HG03175 (cell line): Measurements from ENCODE around the gene ADGRL3.
"Not testable (repeated sequence)": the region's sequence is repeated elsewhere in the genome, so short reads cannot be mapped to it uniquely, and the experiment has no call there.

Source experiments
- ATAC-seq: cut with Tn5 transposase; IDR thresholded peaks from one replicate; pipeline ENCODE4 v1.9.1; 2021; ENCODE audit warnings: mild to moderate bottlenecking, moderate library complexity; ENCODE audit not compliant: unreplicated experiment

ADGRL3 gene

GRCh38 chr4:61771056-61771455, 570.9 kb downstream of the ADGRL3 start:
- ATAC-seq: no peak

DNA sequence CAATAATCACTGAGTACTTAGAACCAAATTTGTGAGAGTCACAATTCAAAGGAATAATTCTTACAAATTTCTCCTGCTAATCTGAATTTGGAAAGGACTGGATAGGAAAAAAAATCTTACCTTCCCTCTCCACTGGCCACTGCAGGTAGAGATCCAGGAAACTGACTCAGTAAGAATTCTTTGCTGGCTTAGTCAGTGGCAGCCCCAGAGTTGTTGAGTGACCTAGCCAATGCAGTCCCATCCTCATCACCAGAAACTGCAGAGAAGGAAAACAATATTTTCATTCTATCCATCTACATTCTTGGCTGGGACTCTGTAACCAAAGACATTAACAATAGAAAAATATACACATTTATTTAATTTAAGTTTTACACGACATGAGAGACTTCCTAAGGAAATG, 572.0 kb downstream of the ADGRL3 start:
- ATAC-seq: no peak

GRCh38 chr4:61773655-61774245, 573.6 kb downstream of the ADGRL3 start:
- ATAC-seq: no peak

- ATAC-seq: no peak
These were observed 582.0 kb downstream of the ADGRL3 start for GRCh38 chr4:61782133-61782532.

GRCh38 chr4:61783050-61783449, 582.9 kb downstream of the ADGRL3 start:
- no peak for ATAC-seq

DNA sequence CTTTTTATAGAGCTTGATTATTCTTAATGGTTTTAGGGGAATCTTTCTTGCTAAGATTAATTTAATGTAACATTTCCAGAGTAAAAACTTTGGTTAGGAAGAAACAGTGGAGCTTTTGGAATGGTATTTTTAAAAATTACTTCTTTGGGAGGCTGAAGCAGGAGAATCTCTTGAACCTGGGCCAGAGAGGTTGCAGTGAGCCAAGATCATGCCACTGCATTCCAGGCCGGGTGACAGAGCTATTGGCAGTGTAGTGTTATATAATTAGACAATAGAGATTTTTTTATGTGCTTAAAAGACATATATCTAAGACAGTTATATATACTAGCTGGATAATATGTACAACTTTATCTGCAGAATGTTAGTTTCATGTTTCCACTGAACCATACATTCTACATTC, 585.6 kb downstream of the ADGRL3 start:
- no peak for ATAC-seq

DNA sequence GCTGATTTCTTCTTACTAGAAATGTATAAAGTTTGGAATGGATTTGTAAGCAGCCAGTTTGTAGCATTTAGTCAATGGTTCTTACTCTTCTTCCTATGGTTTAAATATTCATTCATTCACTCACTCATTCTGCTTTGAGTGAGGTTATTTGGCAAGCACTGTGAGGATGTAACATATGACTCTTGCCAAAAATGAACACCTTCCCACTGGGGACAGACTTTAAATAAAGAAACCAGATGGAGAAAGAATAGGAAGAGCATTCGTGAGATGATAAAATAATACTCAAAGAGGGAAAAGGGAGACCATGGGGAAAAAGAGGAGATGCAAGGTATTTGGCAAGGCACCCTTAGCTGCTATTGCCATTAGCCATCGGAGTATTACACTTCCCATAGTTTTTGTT, 586.1 kb downstream of the ADGRL3 start:
- ATAC-seq: no peak

DNA sequence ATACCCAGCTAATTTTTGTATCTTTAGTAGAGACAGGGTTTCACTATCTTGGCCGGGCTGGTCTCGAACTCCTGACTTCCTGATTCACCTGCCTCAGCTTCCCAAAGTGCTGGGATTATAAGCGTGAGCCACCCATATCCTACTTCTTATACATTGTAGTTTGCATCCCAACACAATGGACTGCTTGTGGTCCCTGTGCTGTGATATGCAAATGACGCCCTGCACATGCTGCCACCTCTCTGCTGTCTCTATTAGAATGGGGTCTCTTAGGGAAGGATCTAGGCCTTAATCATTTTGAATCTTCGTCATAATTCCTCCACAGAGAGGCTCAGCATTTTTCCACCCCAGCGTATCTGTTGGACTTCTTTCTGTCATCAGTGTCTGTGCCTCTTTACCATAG, 595.9 kb downstream of the ADGRL3 start:
- ATAC-seq: no peak

DNA sequence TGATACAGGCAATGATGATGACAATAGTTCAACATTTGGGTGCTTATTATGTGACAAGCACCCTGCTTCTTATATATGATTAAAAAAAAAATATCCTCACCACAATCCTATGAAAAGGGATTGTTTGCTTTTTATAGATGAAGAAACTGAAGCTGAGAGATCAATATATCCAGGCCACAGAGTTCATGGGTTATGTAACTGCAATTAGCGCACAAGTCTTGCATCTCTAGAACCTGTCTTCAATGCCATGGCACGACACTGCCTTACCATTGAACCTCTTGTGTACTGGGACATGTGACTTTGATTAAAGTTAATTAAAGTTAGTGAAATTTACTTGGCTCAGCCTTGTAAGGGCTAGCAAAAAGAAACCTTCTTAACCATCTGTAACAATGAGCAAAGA, 599.7 kb downstream of the ADGRL3 start:
- no peak for ATAC-seq

DNA sequence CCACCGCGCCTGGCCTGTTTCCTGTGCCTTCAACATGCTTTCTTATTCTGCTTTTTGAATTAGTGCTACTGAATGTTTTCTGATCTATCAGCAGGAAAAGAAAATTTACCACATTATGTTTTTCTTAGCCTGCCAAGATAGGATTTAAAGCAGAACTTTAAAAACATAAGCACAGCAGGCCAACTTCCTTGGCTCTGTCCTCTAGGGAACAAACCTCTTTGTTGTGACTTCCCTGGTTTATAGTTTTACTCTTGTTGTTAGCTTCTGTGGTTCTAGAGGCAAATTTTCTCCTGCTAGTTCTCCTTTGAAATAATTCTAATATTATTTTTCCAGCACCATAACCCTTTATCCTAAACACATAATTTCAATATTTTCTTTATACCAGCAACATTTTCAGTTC, 605.1 kb downstream of the ADGRL3 start:
- no peak for ATAC-seq

- ATAC-seq: no peak
These were observed 605.9 kb downstream of the ADGRL3 start for GRCh38 chr4:61805979-61806378.

- no peak for ATAC-seq
These were observed 612.0 kb downstream of the ADGRL3 start for GRCh38 chr4:61812171-61812570.

GRCh38 chr4:61817071-61817470, 616.9 kb downstream of the ADGRL3 start:
- no peak for ATAC-seq

- no peak for ATAC-seq
These were observed 620.0 kb downstream of the ADGRL3 start for GRCh38 chr4:61820136-61820535.

GRCh38 chr4:61824454-61824853, 624.3 kb downstream of the ADGRL3 start:
- ATAC-seq: no peak

DNA sequence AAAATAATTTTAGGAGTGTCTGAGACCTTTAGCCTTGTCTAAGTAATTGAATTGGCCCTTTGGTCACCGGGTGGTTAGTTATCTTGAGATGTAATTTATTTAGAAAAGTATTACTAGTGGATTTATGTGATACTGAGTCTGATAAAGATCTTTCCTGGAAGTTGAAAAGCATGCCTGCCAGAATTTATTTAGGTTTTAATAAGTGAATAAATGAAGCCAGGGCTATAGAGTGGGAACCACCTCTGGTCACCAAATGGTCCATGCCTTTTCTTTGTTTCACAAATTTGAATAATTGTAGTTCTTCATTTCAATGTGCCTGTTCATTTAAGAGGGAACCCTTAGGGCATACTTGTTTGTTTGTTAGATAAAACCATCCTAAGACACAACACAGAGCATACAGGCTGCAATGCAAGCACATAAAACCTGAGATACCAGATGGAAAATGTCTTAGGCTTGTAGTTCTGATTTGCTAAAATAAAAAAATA, 627.8 kb downstream of the ADGRL3 start:
- no peak for ATAC-seq

DNA sequence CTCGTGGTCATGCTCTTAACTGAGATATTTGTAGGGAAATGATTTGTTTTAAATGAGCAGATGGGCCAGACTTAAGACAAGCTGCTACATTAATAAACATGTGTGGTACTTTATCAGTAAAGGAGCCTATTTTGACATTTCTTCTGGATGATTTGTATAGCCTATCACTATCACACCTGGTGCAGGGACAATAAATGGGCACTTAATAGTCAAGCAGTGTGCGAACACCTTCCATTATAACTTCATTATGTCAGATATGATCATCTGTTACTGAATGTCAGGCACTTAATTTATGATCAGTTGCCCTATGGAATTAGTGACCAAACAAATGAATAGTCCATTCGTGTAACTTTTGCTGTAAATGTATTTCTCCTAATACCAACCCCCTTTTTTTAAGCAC, 628.8 kb downstream of the ADGRL3 start:
- no peak for ATAC-seq

GRCh38 chr4:61831987-61832386, 631.9 kb downstream of the ADGRL3 start:
- no peak for ATAC-seq

DNA sequence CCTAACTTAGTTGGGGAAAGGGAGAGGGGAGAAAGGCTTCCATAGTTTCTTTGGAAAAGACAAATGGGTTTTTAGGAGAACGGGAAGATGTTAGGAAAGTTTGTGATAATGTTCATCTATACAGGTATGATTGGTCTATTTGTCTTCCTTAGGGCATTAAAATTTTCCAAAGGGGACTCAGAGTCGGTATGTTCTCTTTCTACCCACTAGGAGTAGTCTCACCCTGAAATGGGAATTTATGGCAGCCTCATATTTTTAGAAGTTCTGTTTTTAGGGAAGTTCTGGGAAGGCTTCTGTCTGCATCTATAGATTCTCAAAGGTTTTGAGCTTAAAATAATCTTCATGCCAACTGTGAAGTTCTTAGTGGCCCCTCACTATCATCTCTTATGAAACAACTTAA, 637.3 kb downstream of the ADGRL3 start:
- ATAC-seq: no peak

- no peak for ATAC-seq
These were observed 637.9 kb downstream of the ADGRL3 start for GRCh38 chr4:61838072-61838471.

DNA sequence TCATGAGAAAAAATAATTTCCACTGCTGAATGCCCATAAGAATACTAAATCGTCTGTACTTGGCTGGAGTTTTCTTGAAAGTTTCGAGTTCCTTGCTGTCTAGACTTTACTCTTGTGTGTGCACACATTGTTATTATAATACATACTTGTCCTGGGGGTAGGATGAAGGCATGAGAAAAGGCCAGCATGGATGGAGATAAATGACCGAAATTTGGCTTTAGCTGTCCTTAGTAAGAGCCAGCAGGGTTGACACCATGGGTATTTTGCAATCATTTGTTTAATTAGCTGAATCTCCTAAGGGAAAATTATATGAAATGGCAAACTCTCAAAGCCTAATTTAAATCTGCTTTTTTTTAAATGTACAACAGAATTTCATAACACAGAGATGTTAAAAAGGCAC, 641.6 kb downstream of the ADGRL3 start:
- no peak for ATAC-seq

DNA sequence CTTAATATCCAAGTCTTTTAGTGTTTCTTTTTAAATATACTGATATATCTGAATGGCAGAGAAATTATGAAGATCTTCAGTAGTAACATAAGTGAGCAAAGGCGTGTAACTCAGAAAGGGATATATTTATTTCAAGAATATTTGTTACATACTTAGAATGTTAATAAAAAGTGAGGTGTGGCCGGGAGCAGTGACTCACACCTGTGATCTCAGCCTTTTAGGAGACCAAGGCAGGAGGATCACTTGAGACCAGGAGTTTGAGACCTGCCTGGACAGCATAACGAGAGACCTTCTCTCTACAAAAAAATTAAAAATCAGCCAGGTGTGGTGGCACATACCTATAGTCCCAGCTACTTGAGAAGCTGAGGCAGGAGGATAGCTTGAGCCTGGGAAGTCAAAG, 651.0 kb downstream of the ADGRL3 start:
- no peak for ATAC-seq

DNA sequence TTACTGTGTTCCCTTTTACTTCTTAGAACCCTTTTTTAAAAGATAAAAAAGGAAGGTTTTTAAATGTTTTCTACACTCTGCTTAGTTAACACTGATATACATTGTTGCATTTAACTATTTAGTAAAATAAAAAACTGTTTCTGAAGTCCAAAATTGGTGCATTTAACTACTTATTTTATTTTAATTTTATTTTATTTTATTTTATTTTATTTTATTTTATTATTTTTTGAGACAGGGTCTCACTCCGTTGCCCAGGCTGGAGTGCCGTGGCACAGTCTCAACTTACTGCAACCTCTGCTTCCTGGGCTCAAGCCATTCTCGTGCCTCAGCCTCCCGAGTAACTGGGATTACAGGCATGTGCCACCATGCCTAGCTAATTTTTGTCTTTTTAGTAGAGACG, 652.0 kb downstream of the ADGRL3 start:
- ATAC-seq: not testable (repeated sequence)
